Measurements from ENCODE around the gene MICU2. TPM values are rescaled to one million over a fixed set of nuclear protein-coding genes. Genes with fewer than 3 reads are reported as not detected.

The MICU2 gene
- polyA plus RNA-seq, 1 donor from 2014 or later = 223 TPM

GRCh38 chr13:21504379-21504778 lies 99.6 kb downstream of the MICU2 start:
- no peak overlapping the region for H3K4me3 ChIP-seq (ENCODE audit: low read length)
- peaks cover 10% of the 10 kb centered on the region for H3K36me3 ChIP-seq (ENCODE audit: insufficient read depth, low read length)
- no peak overlapping the region for H3K9ac ChIP-seq (ENCODE audit: low read length)
- H3K27me3 ChIP-seq (ENCODE audit: insufficient read depth, low read depth, low read length) = no peaks in the 10 kb centered on the region
- H3K27ac ChIP-seq (ENCODE audit: low read length) = no peak overlapping the region
- no peaks in the 10 kb centered on the region for H3K79me2 ChIP-seq (replicated peaks; ENCODE audit: insufficient read depth, low read length)
- H3K4me2 ChIP-seq (ENCODE audit: low read length) = no peak overlapping the region
- no peak overlapping the region for H2AFZ ChIP-seq (ENCODE audit: low read depth, low read length)
- H3K9me3 ChIP-seq (ENCODE audit: low read length) = no peaks in the 10 kb centered on the region
- H3F3A ChIP-seq (ENCODE audit: insufficient read depth, low read length, poor library complexity, severe bottlenecking) = no peaks in the 10 kb centered on the region
- no peaks in the 10 kb centered on the region for H4K20me1 ChIP-seq (ENCODE audit: insufficient read depth)
- TF ChIP-seq TAF1 (IDR thresholded peaks at IDR 0.05; ENCODE audit: low read depth) (no peak), CTCF (IDR thresholded peaks at IDR 0.05; ENCODE audit: poor library complexity, severe bottlenecking) (no peak), SMC3 (conservative IDR thresholded peaks at IDR 0.05; ENCODE audit: poor library complexity) (no peak), EZH2 (IDR thresholded peaks at IDR 0.05; ENCODE audit: borderline replicate concordance, insufficient read depth, low read length, poor library complexity, severe bottlenecking) (no peak), MXI1 (conservative IDR thresholded peaks at IDR 0.05; ENCODE audit: poor library complexity, severe bottlenecking) (no peak), POLR2AphosphoS5 (IDR thresholded peaks at IDR 0.05) (no peak), RAD21 (conservative IDR thresholded peaks at IDR 0.05) (no peak), REST (IDR thresholded peaks at IDR 0.05; ENCODE audit: borderline replicate concordance) (no peak), EP300 (conservative IDR thresholded peaks at IDR 0.05; ENCODE audit: poor library complexity, severe bottlenecking) (no peak)
- no peaks in the 10 kb centered on the region for H3K9me2 ChIP-seq (ENCODE audit: insufficient read depth, low read length)

GRCh38 chr13:21501686-21502085 lies 102.3 kb downstream of the MICU2 start:
- Histone ChIP-seq H3K4me2 (ENCODE audit: low read length) (no peak overlapping the region), H3K9ac (ENCODE audit: low read length) (no peak overlapping the region), H3K27ac (ENCODE audit: low read length) (no peak overlapping the region), H3F3A (ENCODE audit: insufficient read depth, low read length, poor library complexity, severe bottlenecking) (no peaks in the 10 kb centered on the region), H3K27me3 (ENCODE audit: insufficient read depth, low read depth, low read length) (no peaks in the 10 kb centered on the region), H2AFZ (ENCODE audit: low read depth, low read length) (no peak overlapping the region), H3K36me3 (ENCODE audit: insufficient read depth, low read length) (peaks cover 3% of the 10 kb centered on the region), H3K4me3 (ENCODE audit: low read length) (no peak overlapping the region), H3K79me2 (replicated peaks; ENCODE audit: insufficient read depth, low read length) (no peaks in the 10 kb centered on the region), H3K9me3 (ENCODE audit: low read length) (no peaks in the 10 kb centered on the region), H4K20me1 (ENCODE audit: insufficient read depth) (no peaks in the 10 kb centered on the region), H3K9me2 (ENCODE audit: insufficient read depth, low read length) (no peaks in the 10 kb centered on the region)
- no peak for TF ChIP-seq REST (IDR thresholded peaks at IDR 0.05; ENCODE audit: borderline replicate concordance)
- TF ChIP-seq EZH2 (IDR thresholded peaks at IDR 0.05; ENCODE audit: borderline replicate concordance, insufficient read depth, low read length, poor library complexity, severe bottlenecking) = no peak
- no peak for TF ChIP-seq EP300 (conservative IDR thresholded peaks at IDR 0.05; ENCODE audit: poor library complexity, severe bottlenecking)
- no peak for TF ChIP-seq TAF1 (IDR thresholded peaks at IDR 0.05; ENCODE audit: low read depth)
- no peak for TF ChIP-seq RAD21 (conservative IDR thresholded peaks at IDR 0.05)
- TF ChIP-seq POLR2AphosphoS5 (IDR thresholded peaks at IDR 0.05) = no peak
- no peak for TF ChIP-seq CTCF (IDR thresholded peaks at IDR 0.05; ENCODE audit: poor library complexity, severe bottlenecking)
- TF ChIP-seq MXI1 (conservative IDR thresholded peaks at IDR 0.05; ENCODE audit: poor library complexity, severe bottlenecking) = no peak
- no peak for TF ChIP-seq SMC3 (conservative IDR thresholded peaks at IDR 0.05; ENCODE audit: poor library complexity)

Data from neural cell (in vitro differentiated cells).